Measurements from ENCODE around the gene ARHGEF38.
"Not testable (repeated sequence)": the region's sequence is repeated elsewhere in the genome, so short reads cannot be mapped to it uniquely, and the experiment has no call there.

ARHGEF38 gene

GRCh38 chr4:105712766-105713165, 160.3 kb downstream of the ARHGEF38 start:
- DNase-seq (ENCODE audit: insufficient read length, low spot score) (no peak), FAIRE-seq (no peak)
- TF ChIP-seq POLR2A (IDR thresholded peaks at IDR 0.05; ENCODE audit: low read depth, low read length) = no peak

GRCh38 chr4:105714071-105714521, 161.7 kb downstream of the ARHGEF38 start:
- FAIRE-seq (no peak), DNase-seq (ENCODE audit: insufficient read length, low spot score) (no peak)
- no peak for TF ChIP-seq POLR2A (IDR thresholded peaks at IDR 0.05; ENCODE audit: low read depth, low read length)

- DNase-seq (ENCODE audit: insufficient read length, low spot score) = no peak
- no peak for FAIRE-seq
- no peak for TF ChIP-seq POLR2A (IDR thresholded peaks at IDR 0.05; ENCODE audit: low read depth, low read length)
Measured at GRCh38 chr4:105714932-105715331, 162.5 kb downstream of the ARHGEF38 start.

GRCh38 chr4:105715692-105716278, 163.4 kb downstream of the ARHGEF38 start:
- TF ChIP-seq POLR2A (IDR thresholded peaks at IDR 0.05; ENCODE audit: low read depth, low read length) = no peak
- FAIRE-seq (no peak), DNase-seq (ENCODE audit: insufficient read length, low spot score) (no peak)

- TF ChIP-seq POLR2A (IDR thresholded peaks at IDR 0.05; ENCODE audit: low read depth, low read length) = no peak
- DNase-seq (ENCODE audit: insufficient read length, low spot score) (no peak), FAIRE-seq (no peak)
Measured at GRCh38 chr4:105719204-105719603, 166.8 kb downstream of the ARHGEF38 start.

- DNase-seq (ENCODE audit: insufficient read length, low spot score) = no peak
- FAIRE-seq = no peak
- TF ChIP-seq POLR2A (IDR thresholded peaks at IDR 0.05; ENCODE audit: low read depth, low read length) = no peak
Measured at GRCh38 chr4:105725623-105726022, 173.2 kb downstream of the ARHGEF38 start.

GRCh38 chr4:105729895-105730294, 177.5 kb downstream of the ARHGEF38 start:
- not testable (repeated sequence) for FAIRE-seq; DNase-seq (ENCODE audit: insufficient read length, low spot score)
